ENCODE data around the gene CCDC9B. TPM values are rescaled to one million over a fixed set of nuclear protein-coding genes. Genes with fewer than 3 reads are reported as not detected.

CCDC9B gene
- total RNA-seq, 3 donors from 2014 or later, result 34.9 to 204 (median 37.2) TPM

GRCh38 chr15:40343512-40343911 is 2.8 kb upstream of the CCDC9B start:
- peaks cover 84% of the 10 kb centered on the region for H3K4me1 ChIP-seq (ENCODE audit: low read depth)
- intact Hi-C loops (cut with DNase I, micrococcal nuclease), result no loop called here
- DNase-seq, result peak in 2 of 3 donors; percentile 43 to 60
- no peak for TF ChIP-seq CTCF (IDR thresholded peaks at IDR 0.05)
- ATAC-seq, result no peak
- H3K4me3 ChIP-seq, result no peak overlapping the region
- no peaks in the 10 kb centered on the region for H3K9me3 ChIP-seq
- H3K36me3 ChIP-seq (ENCODE audit: low read depth), result no peaks in the 10 kb centered on the region

GRCh38 chr15:40342416-40343320 is 1.9 kb upstream of the CCDC9B start:
- DNase-seq (peak in 2 of 3 donors; percentile 44 to 63), ATAC-seq (peak; percentile 17)
- no peaks in the 10 kb centered on the region for H3K36me3 ChIP-seq (ENCODE audit: low read depth)
- H3K4me1 ChIP-seq (ENCODE audit: low read depth), result peaks cover 85% of the 10 kb centered on the region
- TF ChIP-seq CTCF (IDR thresholded peaks at IDR 0.05), result no peak
- intact Hi-C loops (cut with DNase I, micrococcal nuclease), result no loop called here
- H3K9me3 ChIP-seq, result no peaks in the 10 kb centered on the region
- no peak overlapping the region for H3K4me3 ChIP-seq

- intact Hi-C loops (cut with DNase I, micrococcal nuclease), result no loop called here
- Histone ChIP-seq H3K9me3 (no peaks in the 10 kb centered on the region), H3K4me3 (no peak overlapping the region), H3K4me1 (ENCODE audit: low read depth) (peaks cover 68% of the 10 kb centered on the region), H3K36me3 (ENCODE audit: low read depth) (no peaks in the 10 kb centered on the region)
- no peak for TF ChIP-seq CTCF (IDR thresholded peaks at IDR 0.05)
- peak; percentile 24 for ATAC-seq
- peak; percentile 75 to 78 (median 75) for DNase-seq
Measured at GRCh38 chr15:40340038-40340739, 550 bp downstream of the CCDC9B start.

GRCh38 chr15:40339621-40339945 is 1.2 kb downstream of the CCDC9B start:
- intact Hi-C loops (cut with DNase I, micrococcal nuclease), result no loop called here
- peak in 1 of 3 donors; percentile 44 for DNase-seq
- H3K4me3 ChIP-seq, result no peak overlapping the region

More at GRCh38 chr15:40339621-40339945, 1.2 kb downstream of the CCDC9B start:
- no peak for TF ChIP-seq CTCF (IDR thresholded peaks at IDR 0.05)
- H3K4me1 ChIP-seq (ENCODE audit: low read depth), result peaks cover 64% of the 10 kb centered on the region
- no peak for ATAC-seq
- H3K36me3 ChIP-seq (ENCODE audit: low read depth), result no peaks in the 10 kb centered on the region
- H3K9me3 ChIP-seq, result no peaks in the 10 kb centered on the region

Measured in mucosa of descending colon (tissue), 3 donors.